ENCODE results near the gene FYB1.

DNA sequence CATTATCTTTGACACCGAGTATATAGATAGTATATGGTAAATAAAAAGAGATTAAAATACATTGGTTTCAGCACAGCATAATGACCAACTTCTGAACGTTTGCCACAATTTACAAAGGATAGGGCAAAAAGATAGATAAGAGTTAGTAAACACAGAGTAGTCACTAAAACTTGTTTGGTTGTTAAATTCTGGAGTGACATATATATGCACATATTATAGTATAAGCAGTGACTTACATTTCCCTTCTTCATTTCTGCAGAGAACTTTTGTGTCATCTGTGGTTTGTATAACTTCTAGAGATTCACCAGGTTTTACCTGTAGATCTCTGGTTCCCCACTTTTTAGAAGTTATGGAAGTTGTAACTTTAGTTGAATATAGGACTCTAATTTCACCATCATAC, 100.7 kb downstream of the FYB1 start:
- TF ChIP-seq EZH2 (IDR thresholded peaks at IDR 0.05; ENCODE audit: low read length, missing control alignments): no peak
- TF ChIP-seq, protein P1, sequence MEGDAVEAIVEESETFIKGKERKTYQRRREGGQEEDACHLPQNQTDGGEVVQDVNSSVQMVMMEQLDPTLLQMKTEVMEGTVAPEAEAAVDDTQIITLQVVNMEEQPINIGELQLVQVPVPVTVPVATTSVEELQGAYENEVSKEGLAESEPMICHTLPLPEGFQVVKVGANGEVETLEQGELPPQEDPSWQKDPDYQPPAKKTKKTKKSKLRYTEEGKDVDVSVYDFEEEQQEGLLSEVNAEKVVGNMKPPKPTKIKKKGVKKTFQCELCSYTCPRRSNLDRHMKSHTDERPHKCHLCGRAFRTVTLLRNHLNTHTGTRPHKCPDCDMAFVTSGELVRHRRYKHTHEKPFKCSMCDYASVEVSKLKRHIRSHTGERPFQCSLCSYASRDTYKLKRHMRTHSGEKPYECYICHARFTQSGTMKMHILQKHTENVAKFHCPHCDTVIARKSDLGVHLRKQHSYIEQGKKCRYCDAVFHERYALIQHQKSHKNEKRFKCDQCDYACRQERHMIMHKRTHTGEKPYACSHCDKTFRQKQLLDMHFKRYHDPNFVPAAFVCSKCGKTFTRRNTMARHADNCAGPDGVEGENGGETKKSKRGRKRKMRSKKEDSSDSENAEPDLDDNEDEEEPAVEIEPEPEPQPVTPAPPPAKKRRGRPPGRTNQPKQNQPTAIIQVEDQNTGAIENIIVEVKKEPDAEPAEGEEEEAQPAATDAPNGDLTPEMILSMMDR (conservative IDR thresholded peaks at IDR 0.05 in 1 of 2, IDR thresholded peaks at IDR 0.05 in 1 of 2; ENCODE audit: low read depth in 1 of 2, low read length in 2 of 2): no peak

All from fibroblast of lung (primary cell).